HEK293 (cell line): ENCODE measurements around the gene SPACA9.

ENCODE experiments used
- BCL11B ChIP-seq: fragments of 450-650 bp; formaldehyde crosslinking; IDR thresholded peaks from 2 replicates; pipeline ENCODE4 v1.5.1; 2016; ENCODE audit warnings: low read depth, missing biosample characterization, missing genetic modification characterization
- CTCF ChIP-seq: fragments of 450-650 bp; formaldehyde crosslinking; IDR thresholded peaks from 2 replicates; pipeline ENCODE4 v1.5.1; 2016; ENCODE audit warnings: missing biosample characterization, missing genetic modification characterization
- REST ChIP-seq: fragments of 450-650 bp; formaldehyde crosslinking; IDR thresholded peaks from 2 replicates; pipeline ENCODE4 v1.5.1; 2016; ENCODE audit warnings: missing biosample characterization, missing genetic modification characterization
- TCF7L2 ChIP-seq: IDR thresholded peaks from 2 replicates; pipeline ENCODE4 v1.6.1; 2011; ENCODE audit warnings: low read depth, mild to moderate bottlenecking, inconsistent platforms, low read length, moderate library complexity, borderline replicate concordance
- ZNF138 ChIP-seq: fragments of 450-650 bp; formaldehyde crosslinking; IDR thresholded peaks from 2 replicates; pipeline ENCODE4 v1.5.1; 2016; ENCODE audit warnings: missing biosample characterization, missing genetic modification characterization, borderline replicate concordance
- ZNF398 ChIP-seq: fragments of 450-650 bp; formaldehyde crosslinking; IDR thresholded peaks from 2 replicates; pipeline ENCODE4 v1.5.1; 2017; ENCODE audit warnings: missing biosample characterization, missing genetic modification characterization
- ZNF449 ChIP-seq: fragments of 450-650 bp; formaldehyde crosslinking; IDR thresholded peaks from 2 replicates; pipeline ENCODE4 v1.5.1; 2017; ENCODE audit warnings: missing biosample characterization, mild to moderate bottlenecking, missing genetic modification characterization, moderate library complexity
- ZNF629 ChIP-seq: fragments of 450-650 bp; formaldehyde crosslinking; IDR thresholded peaks from 2 replicates; pipeline ENCODE4 v1.5.1; 2017; ENCODE audit warnings: missing biosample characterization, missing genetic modification characterization

- TF ChIP-seq CTCF (tag by site-specific recombination): no peak
- no peak for TF ChIP-seq BCL11B (tag by site-specific recombination)
- no peak for TF ChIP-seq REST (tag by site-specific recombination)
- no peak for TF ChIP-seq ZNF449
- TF ChIP-seq TCF7L2: no peak
- no peak for TF ChIP-seq ZNF629
- TF ChIP-seq ZNF138 (tag by site-specific recombination): no peak
- no peak for TF ChIP-seq ZNF398 (tag by site-specific recombination)
Measured at GRCh38 chr9:132880324-132880661, 1.6 kb downstream of the SPACA9 start.
